HG03159 (cell line): ENCODE data around the gene GATA2.

Experiments used
- ATAC-seq: cut with Tn5 transposase; IDR thresholded peaks from one replicate; pipeline ENCODE4 v1.9.1; 2021; ENCODE audit warnings: mild to moderate bottlenecking, moderate library complexity; ENCODE audit not compliant: unreplicated experiment

GATA2 gene

GRCh38 chr3:128458746-128459460, 34.1 kb downstream of the GATA2 start:
- ATAC-seq, result no peak

GRCh38 chr3:128457937-128458336, 35.1 kb downstream of the GATA2 start:
- no peak for ATAC-seq

- ATAC-seq, result no peak
Observed at GRCh38 chr3:128456776-128457715, 36.0 kb downstream of the GATA2 start.

- no peak for ATAC-seq
Observed at GRCh38 chr3:128455786-128456748, 36.9 kb downstream of the GATA2 start.

GRCh38 chr3:128455116-128455515, 37.9 kb downstream of the GATA2 start:
- no peak for ATAC-seq

DNA sequence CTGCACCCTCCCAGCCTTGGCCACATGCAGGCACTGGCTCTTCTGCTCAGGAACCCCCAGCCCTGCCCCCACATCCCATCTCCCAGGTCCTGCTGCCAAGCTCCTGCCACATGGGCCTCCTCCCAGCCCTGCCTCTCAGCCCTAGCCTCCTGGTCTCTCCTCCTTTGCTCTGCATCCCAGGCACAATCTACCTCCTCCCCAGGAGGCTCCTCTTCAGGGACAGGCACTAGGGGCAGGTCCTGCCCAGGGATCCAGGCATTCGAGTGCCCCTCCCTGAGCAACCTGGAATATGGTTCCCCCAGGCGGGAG, 38.7 kb downstream of the GATA2 start:
- no peak for ATAC-seq

- ATAC-seq, result no peak
Observed at GRCh38 chr3:128453501-128454309, 39.3 kb downstream of the GATA2 start.

DNA sequence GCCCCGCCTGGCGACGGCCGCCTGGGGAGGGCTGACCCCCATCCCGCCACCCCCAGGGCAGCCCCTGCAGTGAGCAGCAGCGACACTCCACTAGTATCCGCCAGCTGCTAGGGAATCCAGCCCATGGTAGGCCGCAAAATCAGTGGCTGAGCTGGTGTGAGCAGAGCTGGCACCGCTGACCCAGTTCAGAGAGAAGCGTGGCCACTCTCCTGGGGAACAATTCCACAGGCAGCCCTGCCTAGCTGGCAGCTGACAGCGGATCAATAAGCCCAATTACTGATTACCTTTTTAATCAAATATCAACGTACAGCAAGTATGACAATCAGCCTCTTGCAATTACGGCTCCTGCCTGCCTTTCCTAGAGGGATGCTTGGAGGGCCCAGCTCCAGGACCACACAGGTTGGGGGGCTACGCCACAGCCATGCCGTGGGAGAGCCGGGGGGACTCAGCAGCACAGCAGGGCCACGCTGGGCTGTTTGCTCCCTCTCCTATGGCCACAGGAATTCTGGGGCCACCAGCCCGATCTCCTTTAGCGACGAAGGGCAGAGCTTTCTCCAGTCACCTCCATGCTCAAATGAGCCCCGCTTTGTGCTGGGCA, 40.2 kb downstream of the GATA2 start:
- ATAC-seq, result no peak

- no peak for ATAC-seq
Observed at GRCh38 chr3:128452120-128452519, 40.9 kb downstream of the GATA2 start.

- no peak for ATAC-seq
Observed at GRCh38 chr3:128449111-128449638, 43.8 kb downstream of the GATA2 start.

- ATAC-seq, result no peak
Observed at GRCh38 chr3:128448491-128448890, 44.5 kb downstream of the GATA2 start.

GRCh38 chr3:128447561-128448013, 45.4 kb downstream of the GATA2 start:
- no peak for ATAC-seq

GRCh38 chr3:128446821-128447220, 46.2 kb downstream of the GATA2 start:
- ATAC-seq, result no peak

DNA sequence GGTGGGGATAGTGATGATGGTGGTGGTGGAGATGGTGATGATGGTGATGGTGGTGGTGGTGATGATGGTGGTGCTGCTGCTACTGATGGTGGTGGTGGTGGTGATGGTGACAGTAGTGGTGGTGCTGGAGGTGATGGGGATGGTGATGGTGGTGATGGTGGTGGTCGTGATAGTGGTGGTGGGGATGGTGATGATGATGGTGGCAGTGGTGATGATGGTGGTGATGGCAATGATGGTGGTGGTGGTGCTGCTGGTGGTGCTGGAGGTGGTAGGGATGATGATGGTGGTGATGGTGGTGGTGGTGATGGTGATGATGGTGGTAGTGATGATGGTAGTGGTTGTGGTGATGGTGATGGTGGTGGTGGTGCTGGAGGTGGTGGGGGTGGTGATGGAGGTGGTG, 47.6 kb downstream of the GATA2 start:
- no peak for ATAC-seq

GRCh38 chr3:128443771-128444170, 49.2 kb downstream of the GATA2 start:
- no peak for ATAC-seq

DNA sequence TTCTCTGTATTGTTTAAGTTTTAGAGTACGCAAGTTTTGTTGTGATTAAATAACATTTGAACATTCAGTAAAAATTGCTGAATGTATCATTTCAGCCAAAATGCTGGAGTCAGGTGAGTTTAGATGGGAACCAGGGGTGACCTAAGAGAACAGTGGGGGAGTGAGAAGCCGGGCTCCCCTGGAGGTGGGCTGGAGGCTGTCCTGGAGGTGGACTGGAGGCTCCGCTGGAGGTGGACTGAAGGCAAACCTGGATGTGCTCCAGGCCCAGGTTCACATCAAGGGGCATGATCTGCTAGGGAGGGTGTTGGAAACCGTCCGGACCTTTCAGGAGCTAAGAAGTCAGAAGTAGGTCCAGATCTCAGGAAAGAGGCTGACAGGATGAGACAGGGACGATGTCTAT, 50.1 kb downstream of the GATA2 start:
- no peak for ATAC-seq

DNA sequence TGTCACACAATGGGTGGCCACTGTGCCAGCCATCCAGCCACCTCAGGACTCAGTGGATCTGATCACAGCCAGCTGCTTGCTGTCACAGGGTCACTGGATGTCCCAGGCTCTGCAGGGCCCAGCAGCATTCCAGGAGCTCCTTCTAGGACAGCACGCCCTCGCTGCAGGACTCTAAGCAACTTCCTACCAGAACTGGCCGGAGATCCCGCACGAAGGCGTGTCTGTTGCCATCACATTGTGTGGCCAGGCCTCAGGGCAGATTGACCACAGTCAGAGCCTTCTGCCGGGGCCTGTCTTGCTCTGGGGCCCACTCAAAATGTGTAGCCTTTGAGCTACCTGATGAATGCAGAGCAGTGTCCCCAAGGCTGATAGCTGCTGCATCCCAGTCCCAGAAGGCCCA, 50.9 kb downstream of the GATA2 start:
- no peak for ATAC-seq

- no peak for ATAC-seq
Observed at GRCh38 chr3:128439226-128439625, 53.8 kb downstream of the GATA2 start.

- no peak for ATAC-seq
Observed at GRCh38 chr3:128438488-128439072, 54.4 kb downstream of the GATA2 start.
